IPS-20b (cell line): ENCODE results near the gene RUBCNL.
"Not testable (repeated sequence)": the region's sequence is repeated elsewhere in the genome, so short reads cannot be mapped to it uniquely, and the experiment has no call there.

Source experiments
- H3K27ac ChIP-seq: one replicate; pipeline ENCODE4 v1.5.1; 2013; ENCODE audit warnings: low read length
- H3K27me3 ChIP-seq: 2 replicates; pipeline ENCODE4 v1.6.1; 2013; ENCODE audit warnings: mild to moderate bottlenecking, low read length, inconsistent platforms; ENCODE audit not compliant: insufficient read depth
- H3K36me3 ChIP-seq: 2 replicates; pipeline ENCODE4 v1.6.1; 2013; ENCODE audit warnings: low read depth, mild to moderate bottlenecking, inconsistent platforms, low read length, moderate library complexity; ENCODE audit not compliant: insufficient read depth
- H3K4me1 ChIP-seq: 2 replicates; pipeline ENCODE4 v1.6.1; 2013; ENCODE audit warnings: mild to moderate bottlenecking, control low read depth, inconsistent platforms, low read length, moderate library complexity; ENCODE audit not compliant: insufficient read depth
- H3K4me3 ChIP-seq: 2 replicates; pipeline ENCODE4 v1.5.1; 2013; ENCODE audit warnings: mild to moderate bottlenecking, low read length, inconsistent platforms
- H3K9ac ChIP-seq: 2 replicates; pipeline ENCODE4 v1.6.1; 2013; ENCODE audit warnings: low read depth, mild to moderate bottlenecking, inconsistent platforms, low read length, moderate library complexity
- H3K9me3 ChIP-seq: 2 replicates; pipeline ENCODE4 v1.6.1; 2013; ENCODE audit warnings: mild to moderate bottlenecking, low read depth, low read length, inconsistent platforms; ENCODE audit not compliant: insufficient read depth

The RUBCNL gene

DNA sequence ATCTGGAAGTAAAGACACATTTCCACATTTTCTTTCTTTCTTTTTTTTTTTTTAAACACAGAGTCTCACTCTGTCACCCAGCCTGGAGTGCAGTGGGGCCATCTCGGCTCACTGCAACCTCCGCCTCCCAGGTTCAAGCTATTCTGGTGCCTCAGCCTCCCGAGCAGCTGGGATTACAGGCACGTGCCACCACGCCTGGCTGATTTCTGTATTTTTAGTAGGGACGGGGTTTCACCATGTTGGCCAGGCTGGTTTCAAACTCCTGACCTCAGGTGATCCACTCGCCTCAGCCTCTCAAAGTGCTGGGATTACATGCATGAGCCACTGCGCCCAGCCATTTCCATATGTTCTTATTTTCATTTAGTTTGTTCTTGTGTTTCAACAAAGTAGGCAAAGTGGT, 14.1 kb downstream of the RUBCNL start:
- H3K4me3 ChIP-seq, H3K9me3 ChIP-seq, H3K27me3 ChIP-seq, H3K9ac ChIP-seq, H3K4me1 ChIP-seq, H3K36me3 ChIP-seq, H3K27ac ChIP-seq: not testable (repeated sequence)

DNA sequence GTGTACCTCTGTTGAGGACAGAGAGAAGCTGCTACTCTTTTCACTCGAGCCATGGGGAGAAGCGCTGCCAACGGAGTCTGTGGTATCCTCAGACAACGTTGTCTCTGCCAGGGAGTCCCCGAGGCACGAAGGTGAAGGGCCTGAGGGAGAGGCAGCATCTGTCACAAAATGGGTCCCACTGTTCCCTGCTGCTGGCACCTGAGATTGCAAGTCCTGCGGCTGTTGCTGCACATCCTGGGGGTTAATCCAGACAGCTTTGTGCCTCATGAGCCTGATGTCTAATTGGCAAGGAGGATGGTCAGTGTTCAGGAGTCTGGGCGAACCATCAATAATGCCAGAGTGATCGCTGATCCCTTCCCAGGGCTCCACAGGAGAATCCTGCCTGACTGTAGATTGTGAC, 15.0 kb downstream of the RUBCNL start:
- H3K9ac ChIP-seq = no peak overlapping the region
- H3K4me1 ChIP-seq = no peaks in the 10 kb centered on the region
- no peak overlapping the region for H3K4me3 ChIP-seq
- H3K27me3 ChIP-seq = no peaks in the 10 kb centered on the region
- H3K27ac ChIP-seq = no peak overlapping the region
- H3K36me3 ChIP-seq = no peaks in the 10 kb centered on the region
- H3K9me3 ChIP-seq = no peaks in the 10 kb centered on the region

GRCh38 chr13:46369506-46370277, 17.4 kb downstream of the RUBCNL start:
- Histone ChIP-seq H3K9ac (no peak overlapping the region), H3K9me3 (no peaks in the 10 kb centered on the region), H3K4me3 (no peak overlapping the region), H3K27me3 (no peaks in the 10 kb centered on the region), H3K36me3 (no peaks in the 10 kb centered on the region), H3K4me1 (no peaks in the 10 kb centered on the region), H3K27ac (no peak overlapping the region)

- Histone ChIP-seq H3K4me3 (no peak overlapping the region), H3K9me3 (no peaks in the 10 kb centered on the region), H3K27me3 (no peaks in the 10 kb centered on the region), H3K27ac (no peak overlapping the region), H3K36me3 (no peaks in the 10 kb centered on the region), H3K4me1 (no peaks in the 10 kb centered on the region), H3K9ac (no peak overlapping the region)
These were observed 19.3 kb downstream of the RUBCNL start for GRCh38 chr13:46367617-46368327.

GRCh38 chr13:46361276-46361934, 25.6 kb downstream of the RUBCNL start:
- Histone ChIP-seq H3K36me3 (no peaks in the 10 kb centered on the region), H3K4me3 (no peak overlapping the region), H3K27me3 (no peaks in the 10 kb centered on the region), H3K27ac (no peak overlapping the region), H3K4me1 (no peaks in the 10 kb centered on the region; the same call in 1 of the 2 replicates), H3K9ac (no peak overlapping the region), H3K9me3 (no peaks in the 10 kb centered on the region)

DNA sequence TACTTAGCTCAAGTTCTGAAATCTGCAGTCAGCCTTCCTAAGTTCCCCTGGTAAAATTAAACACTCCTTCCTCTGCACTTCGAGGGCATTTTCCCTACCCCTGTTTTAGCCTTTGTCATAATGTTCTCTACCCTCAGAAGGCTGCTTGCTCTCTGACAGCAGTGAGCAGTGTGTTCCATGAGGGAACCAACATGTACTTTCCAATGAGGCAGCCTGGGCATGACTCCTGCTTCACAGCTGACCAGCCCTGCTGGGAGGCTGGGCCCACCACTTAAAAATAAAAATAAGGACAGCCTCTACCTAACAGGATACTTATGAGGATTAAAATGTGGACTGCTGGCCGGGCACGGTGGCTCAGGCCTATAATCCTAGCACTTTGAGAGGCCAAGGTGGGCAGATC, 26.4 kb downstream of the RUBCNL start:
- no peaks in the 10 kb centered on the region for H3K36me3 ChIP-seq
- H3K27ac ChIP-seq = no peak overlapping the region
- H3K9me3 ChIP-seq = no peaks in the 10 kb centered on the region
- H3K9ac ChIP-seq = no peak overlapping the region
- no peaks in the 10 kb centered on the region for H3K27me3 ChIP-seq
- no peak overlapping the region for H3K4me3 ChIP-seq
- no peaks in the 10 kb centered on the region; the same call in 1 of the 2 replicates for H3K4me1 ChIP-seq

- H3K4me3 ChIP-seq = no peak overlapping the region
- no peaks in the 10 kb centered on the region for H3K9me3 ChIP-seq
- H3K36me3 ChIP-seq = no peaks in the 10 kb centered on the region
- H3K9ac ChIP-seq = no peak overlapping the region
- H3K27ac ChIP-seq = no peak overlapping the region
- H3K4me1 ChIP-seq = no peaks in the 10 kb centered on the region; the same call in 1 of the 2 replicates
- no peaks in the 10 kb centered on the region for H3K27me3 ChIP-seq
These were observed 27.3 kb downstream of the RUBCNL start for GRCh38 chr13:46359714-46360113.

DNA sequence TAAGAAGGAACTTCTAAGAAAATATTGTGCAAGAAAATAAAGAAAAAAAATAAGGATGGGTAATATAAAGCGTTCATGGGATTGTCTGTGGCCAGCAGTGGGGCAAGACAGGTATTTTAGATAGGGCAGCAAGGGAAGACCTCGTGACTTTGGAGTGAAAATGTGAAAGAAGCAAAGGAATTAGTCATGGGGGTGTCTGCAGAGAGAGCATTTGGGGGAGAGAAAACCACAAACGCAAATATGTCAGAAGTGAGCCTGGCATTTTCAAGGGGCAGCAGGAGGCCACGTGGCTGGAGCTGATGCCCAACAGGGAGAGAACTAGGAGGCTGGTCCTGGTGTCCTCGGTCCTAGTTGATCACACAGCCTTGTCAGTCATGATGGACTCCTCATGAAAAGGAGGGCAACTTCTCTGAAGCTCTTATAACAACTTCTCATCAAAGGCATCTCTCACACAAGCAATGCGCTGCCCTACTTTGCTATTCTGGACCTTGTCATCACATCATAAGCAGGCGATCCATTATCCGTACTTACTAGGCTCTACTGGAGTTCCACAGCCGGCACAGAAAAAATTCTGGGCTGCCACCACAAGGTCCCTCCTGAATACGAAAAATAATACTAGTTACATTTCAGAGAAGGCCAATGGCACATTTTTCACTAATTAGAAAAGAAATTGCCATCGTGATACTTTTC, 31.0 kb downstream of the RUBCNL start:
- Histone ChIP-seq H3K27ac (no peak overlapping the region), H3K4me1 (no peaks in the 10 kb centered on the region; the same call in 1 of the 2 replicates), H3K4me3 (no peak overlapping the region), H3K9ac (no peak overlapping the region), H3K9me3 (no peaks in the 10 kb centered on the region), H3K27me3 (no peaks in the 10 kb centered on the region), H3K36me3 (no peaks in the 10 kb centered on the region)

DNA sequence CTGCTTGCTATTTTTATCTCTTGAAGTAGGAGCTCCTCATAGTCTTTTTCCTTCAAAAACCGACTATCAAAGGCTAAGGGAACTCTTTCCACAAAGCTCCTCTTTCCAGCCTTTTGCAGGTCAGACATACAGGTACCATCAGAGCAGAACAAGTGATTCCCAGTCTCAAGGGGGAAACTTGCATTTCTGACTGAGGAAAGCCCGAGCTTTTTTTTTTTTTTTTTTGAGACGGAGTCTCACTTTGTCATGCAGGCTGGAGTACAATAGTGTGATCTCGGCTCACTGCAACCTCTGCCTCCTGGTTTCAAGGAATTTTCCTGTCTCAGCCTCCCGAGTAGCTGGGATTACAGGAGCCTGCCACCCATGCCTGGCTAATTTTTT, 32.0 kb downstream of the RUBCNL start:
- H3K9me3 ChIP-seq = no peaks in the 10 kb centered on the region
- no peaks in the 10 kb centered on the region; the same call in 1 of the 2 replicates for H3K4me1 ChIP-seq
- H3K27me3 ChIP-seq = no peaks in the 10 kb centered on the region
- no peak overlapping the region for H3K9ac ChIP-seq
- H3K4me3 ChIP-seq = no peak overlapping the region
- H3K27ac ChIP-seq = no peak overlapping the region
- H3K36me3 ChIP-seq = no peaks in the 10 kb centered on the region

DNA sequence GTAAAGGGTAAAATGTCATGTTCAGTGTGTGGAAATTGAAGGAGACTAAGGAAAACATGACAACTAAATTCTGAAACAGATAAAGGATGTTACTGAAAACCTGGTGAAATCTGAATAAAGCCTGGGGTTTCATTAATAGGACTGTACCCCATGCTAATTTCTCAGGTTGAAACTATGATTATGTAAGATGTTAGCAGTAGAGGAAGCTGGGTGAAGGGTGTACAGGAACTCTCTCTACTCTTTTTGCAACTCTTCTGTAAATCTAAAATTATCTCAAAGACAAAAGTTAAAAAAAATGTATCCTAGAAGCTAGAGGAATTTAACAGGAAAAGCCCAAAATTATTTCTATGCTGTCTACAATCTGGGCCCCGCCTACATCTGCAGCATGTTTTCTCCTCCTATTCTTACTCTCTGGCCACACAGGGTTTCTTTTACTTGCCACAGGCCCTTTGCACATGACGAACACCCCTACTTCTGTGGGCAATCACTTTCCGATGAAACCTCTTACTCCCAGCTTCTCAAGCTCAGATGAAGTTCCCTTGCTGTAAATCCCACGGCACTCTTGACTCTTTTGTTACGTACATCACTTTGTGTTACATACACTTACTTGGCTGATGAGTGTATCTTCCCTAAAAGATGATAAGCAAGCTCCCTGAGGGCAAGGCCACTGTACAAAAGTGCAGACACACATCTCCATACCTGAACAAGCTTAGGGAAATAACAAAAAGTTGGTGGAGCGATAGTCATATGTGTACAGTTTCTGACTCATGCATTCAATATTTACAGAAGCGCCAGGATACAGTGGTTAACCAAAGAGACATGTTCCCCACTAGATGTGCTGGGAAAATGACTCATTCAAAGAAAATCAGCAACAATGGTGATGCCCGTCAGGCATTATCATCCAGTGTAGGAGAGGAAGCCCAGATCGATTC, 32.6 kb downstream of the RUBCNL start:
- Histone ChIP-seq H3K27ac (no peak overlapping the region), H3K9me3 (no peaks in the 10 kb centered on the region), H3K9ac (no peak overlapping the region), H3K36me3 (no peaks in the 10 kb centered on the region), H3K4me1 (no peaks in the 10 kb centered on the region; the same call in 1 of the 2 replicates), H3K4me3 (no peak overlapping the region), H3K27me3 (no peaks in the 10 kb centered on the region)

DNA sequence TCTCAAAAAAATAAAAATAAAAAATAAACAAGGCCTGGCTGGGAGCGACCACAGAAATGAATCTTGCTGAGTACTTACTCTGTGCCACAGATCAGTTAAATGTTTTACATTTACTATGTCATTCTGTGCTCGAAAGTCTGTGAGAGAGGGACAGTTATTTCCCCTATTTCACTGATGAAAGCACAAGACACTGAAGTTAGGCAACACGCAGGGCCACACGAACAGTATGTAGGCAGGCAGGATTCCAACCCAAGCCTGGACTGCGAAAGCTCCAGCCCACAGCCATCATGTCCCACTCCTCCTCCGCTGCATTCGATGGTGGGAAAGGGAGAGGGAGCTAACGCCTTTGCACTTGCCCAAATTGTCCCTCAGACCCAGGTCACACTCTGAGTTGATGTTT, 34.2 kb downstream of the RUBCNL start:
- no peak overlapping the region for H3K4me3 ChIP-seq
- H3K9ac ChIP-seq = no peak overlapping the region
- H3K27me3 ChIP-seq = no peaks in the 10 kb centered on the region
- H3K4me1 ChIP-seq = no peaks in the 10 kb centered on the region; the same call in 1 of the 2 replicates
- H3K27ac ChIP-seq = no peak overlapping the region
- no peaks in the 10 kb centered on the region for H3K9me3 ChIP-seq
- no peaks in the 10 kb centered on the region for H3K36me3 ChIP-seq
